Activated T-helper 1 cell treated with anti-CD3 and anti-CD28 coated beads, Interleukin-12 subunit alpha, Interleukin-12 subunit beta, Interleukin-2, Interleukin-4 antibody, amounts not matched to agents 30 ng/mL and 10 ng/mL and 1 ng/mL, durations not matched to agents 14 hours and 24 hours and 36 hours (primary cell): ENCODE measurements around the gene FKBP1A. TPM values are rescaled to one million over a fixed set of nuclear protein-coding genes. Genes with fewer than 3 reads are reported as not detected.

Experiments used
- DNase-seq: peaks from one replicate; pipeline ENCODE4 v3.0.0; 2021; ENCODE audit warnings: low spot score
- H3K27ac Mint-ChIP-seq: one replicate; pipeline ENCODE4 v1.8.0; 2021; ENCODE audit warnings: mild to moderate bottlenecking, mixed read lengths
- H3K27me3 Mint-ChIP-seq: one replicate; pipeline ENCODE4 v1.8.0; 2022; ENCODE audit warnings: mild to moderate bottlenecking, moderate library complexity, mixed read lengths; ENCODE audit not compliant: insufficient read depth
- H3K36me3 Mint-ChIP-seq: one replicate; pipeline ENCODE4 v1.8.0; 2021; ENCODE audit warnings: low read depth, mixed read lengths
- H3K4me1 Mint-ChIP-seq: one replicate; pipeline ENCODE4 v1.8.0; 2021; ENCODE audit warnings: low read depth, mixed read lengths
- H3K4me3 Mint-ChIP-seq: one replicate; pipeline ENCODE4 v1.8.0; 2021; ENCODE audit warnings: mild to moderate bottlenecking, moderate library complexity, mixed read lengths
- H3K9me3 Mint-ChIP-seq: one replicate; pipeline ENCODE4 v1.8.0; 2021; ENCODE audit warnings: mixed read lengths
- intact Hi-C: fragments of 100-400 bp; cut with micrococcal nuclease; formaldehyde crosslinking; loops from one replicate; pipeline ENCODE4 v1.15.1; 2024
- total RNA-seq: library from RNA; stranded (reverse); gene quantifications from 2 replicates; pipeline ENCODE4 v1.2.3, GENCODE V29; 2022

The FKBP1A gene
- total RNA-seq, 1 donor from 2014 or later, result 297 TPM

DNA sequence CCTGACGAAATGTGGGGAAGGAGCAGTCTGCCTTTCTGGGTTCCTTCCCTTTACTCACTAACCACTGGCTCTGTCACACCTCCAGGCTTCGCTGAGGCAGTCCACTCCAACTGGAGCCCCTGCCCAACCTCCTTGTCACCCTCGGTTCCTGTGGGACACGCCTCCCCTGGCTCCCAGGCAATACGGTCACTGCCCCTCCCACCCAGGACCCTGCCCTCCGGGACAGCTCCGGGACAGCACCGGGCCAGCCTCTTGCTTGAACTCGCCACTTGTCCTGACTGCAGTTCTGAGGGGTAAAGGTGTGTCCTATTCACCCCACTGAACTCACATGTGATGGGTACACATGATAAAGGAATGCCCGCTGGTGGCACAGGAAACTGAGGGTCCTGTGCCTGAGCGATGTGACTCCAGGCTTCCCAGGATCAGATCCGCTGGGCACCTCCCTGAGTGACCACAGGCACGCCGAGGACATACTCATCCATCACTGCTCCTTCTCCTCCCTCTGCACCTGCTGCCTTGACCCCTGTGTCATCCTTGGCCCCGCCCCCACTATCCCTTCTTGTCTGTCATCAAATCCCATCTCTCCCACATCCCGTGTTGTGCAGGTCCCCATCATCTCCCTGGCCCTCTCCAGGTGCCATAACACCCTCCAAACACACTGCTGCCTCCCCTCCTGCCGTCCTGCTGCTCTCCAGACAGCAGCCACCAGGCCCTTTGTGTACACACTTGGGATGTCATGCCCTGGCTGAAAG is 71.8 kb downstream of the FKBP1A start:
- Mint-ChIP-seq H3K9me3 (peaks cover 4% of the 10 kb centered on the region), H3K27ac (no peak overlapping the region), H3K36me3 (no peaks in the 10 kb centered on the region), H3K27me3 (peaks cover 6% of the 10 kb centered on the region), H3K4me3 (no peak overlapping the region), H3K4me1 (peaks cover 22% of the 10 kb centered on the region)
- DNase-seq, result no peak
- intact Hi-C loops, result no loop called here

DNA sequence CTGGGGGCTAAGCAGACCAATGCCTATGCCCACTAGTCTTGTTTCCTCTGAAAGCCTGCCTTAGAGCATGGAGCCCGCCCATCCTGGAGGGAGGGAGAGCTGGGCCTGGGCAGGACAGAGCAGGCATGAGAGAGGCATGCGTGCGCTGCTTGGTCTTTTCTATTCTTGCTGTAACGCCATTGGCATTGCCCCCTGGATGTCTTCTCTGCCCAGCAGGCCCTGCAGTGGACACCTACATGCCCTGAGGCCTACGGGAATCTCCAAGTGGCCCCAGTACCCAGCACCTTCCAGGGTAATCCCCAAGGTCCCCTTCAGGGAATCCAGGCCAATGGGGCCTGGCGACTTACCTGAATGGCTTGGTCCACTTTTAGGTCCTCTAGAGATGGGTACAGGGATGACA is 72.8 kb downstream of the FKBP1A start:
- Mint-ChIP-seq H3K9me3 (peaks cover 4% of the 10 kb centered on the region), H3K36me3 (no peaks in the 10 kb centered on the region), H3K27me3 (peaks cover 13% of the 10 kb centered on the region), H3K27ac (no peak overlapping the region), H3K4me1 (peaks cover 22% of the 10 kb centered on the region), H3K4me3 (no peak overlapping the region)
- intact Hi-C loops, result no loop called here
- no peak for DNase-seq

DNA sequence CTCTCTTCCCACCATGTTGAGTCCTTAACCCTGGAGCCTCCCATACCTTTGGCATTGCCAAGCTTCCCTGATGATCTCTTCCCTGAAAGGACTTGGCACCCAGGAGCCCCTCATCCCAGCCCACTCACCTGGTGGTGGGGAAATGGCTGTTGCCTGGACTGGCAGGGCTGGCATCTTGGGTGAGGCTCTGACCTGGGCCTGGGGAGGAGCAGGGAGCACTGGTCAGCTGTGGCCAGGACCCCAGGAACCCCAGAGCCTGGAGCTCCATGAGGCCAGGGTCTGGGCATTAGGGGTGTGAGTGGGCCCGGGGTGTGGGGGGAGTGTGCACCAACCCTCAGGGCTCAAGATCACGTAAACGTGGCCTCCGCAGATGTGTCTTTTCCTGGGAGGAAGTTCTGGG is 73.4 kb downstream of the FKBP1A start:
- Mint-ChIP-seq H3K4me3 (no peak overlapping the region), H3K9me3 (peaks cover 4% of the 10 kb centered on the region), H3K36me3 (no peaks in the 10 kb centered on the region), H3K4me1 (peaks cover 22% of the 10 kb centered on the region), H3K27ac (no peak overlapping the region), H3K27me3 (peaks cover 19% of the 10 kb centered on the region)
- intact Hi-C loops, result no loop called here
- DNase-seq, result no peak

DNA sequence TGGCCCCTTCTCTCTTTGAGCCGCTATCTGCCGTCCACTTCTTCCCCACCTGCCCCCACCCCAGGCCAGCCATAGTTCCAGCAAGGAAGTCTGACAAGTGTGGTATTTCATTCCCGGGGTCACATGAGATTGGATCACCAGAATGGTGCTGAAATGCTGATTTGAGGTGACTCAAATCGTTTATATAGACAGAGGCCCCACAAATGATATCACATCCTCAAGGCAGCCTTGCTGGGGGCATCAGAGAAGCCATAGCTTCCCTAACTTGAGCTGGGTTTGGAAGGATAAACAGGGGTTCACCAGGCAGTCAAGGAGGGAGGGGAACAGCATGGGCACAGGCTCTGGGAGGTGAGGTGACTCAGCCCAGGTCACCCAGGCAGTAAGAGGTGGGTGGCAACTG is 73.8 kb downstream of the FKBP1A start:
- no peaks in the 10 kb centered on the region for H3K36me3 Mint-ChIP-seq
- H3K27me3 Mint-ChIP-seq, result peaks cover 19% of the 10 kb centered on the region
- H3K27ac Mint-ChIP-seq, result no peak overlapping the region
- H3K4me3 Mint-ChIP-seq, result no peak overlapping the region
- H3K9me3 Mint-ChIP-seq, result peaks cover 4% of the 10 kb centered on the region
- DNase-seq, result no peak
- intact Hi-C loops, result no loop called here
- peaks cover 22% of the 10 kb centered on the region for H3K4me1 Mint-ChIP-seq

Other genes starting within 250 kb of the FKBP1A start
- gene TMEM74B, start 208.1 kb downstream of the FKBP1A start, total RNA-seq, result 0.36 and 0.61 TPM in 2 replicates
- not detected in 2 replicates for gene C20orf202, start 189.6 kb downstream of the FKBP1A start, total RNA-seq
- gene RAD21L1, start 167.0 kb downstream of the FKBP1A start, total RNA-seq, result not detected in 2 replicates
- gene SNPH, start 126.8 kb downstream of the FKBP1A start, total RNA-seq, result 2.1 and 2.5 TPM in 2 replicates
- gene SDCBP2, start 63.9 kb downstream of the FKBP1A start, total RNA-seq, result 2.2 and 2.6 TPM in 2 replicates
- 108 and 111 TPM in 2 replicates for gene NSFL1C, start 73.8 kb upstream of the FKBP1A start, total RNA-seq
- gene SIRPB2, start 98.4 kb upstream of the FKBP1A start, total RNA-seq, result not detected in 2 replicates
- gene SIRPD, start 164.7 kb upstream of the FKBP1A start, total RNA-seq, result not detected in 2 replicates
- gene SIRPB1, start 227.0 kb upstream of the FKBP1A start, total RNA-seq, result 1.6 and 3.3 TPM in 2 replicates